Measurements from ENCODE around the gene JAGN1. TPM values are rescaled to one million over a fixed set of nuclear protein-coding genes. Genes with fewer than 3 reads are reported as not detected.
"Not testable (repeated sequence)": the region's sequence is repeated elsewhere in the genome, so short reads cannot be mapped to it uniquely, and the experiment has no call there.

The JAGN1 gene
- total and polyA plus RNA-seq, 9 of the 15 experiments (the other 6 are each of a cell fraction or from before 2014, with no cell fraction given) = 31.6 to 77.8 (median 40.3) TPM

- no peak for TF ChIP-seq CTCFL (IDR thresholded peaks at IDR 0.05; ENCODE audit: borderline replicate concordance, insufficient read depth, low read depth, low read length, poor library complexity, severe bottlenecking)
- no peak for TF ChIP-seq IFI16 (CRISPR knock-in tag; IDR thresholded peaks at IDR 0.05)
- TF ChIP-seq, protein P1, sequence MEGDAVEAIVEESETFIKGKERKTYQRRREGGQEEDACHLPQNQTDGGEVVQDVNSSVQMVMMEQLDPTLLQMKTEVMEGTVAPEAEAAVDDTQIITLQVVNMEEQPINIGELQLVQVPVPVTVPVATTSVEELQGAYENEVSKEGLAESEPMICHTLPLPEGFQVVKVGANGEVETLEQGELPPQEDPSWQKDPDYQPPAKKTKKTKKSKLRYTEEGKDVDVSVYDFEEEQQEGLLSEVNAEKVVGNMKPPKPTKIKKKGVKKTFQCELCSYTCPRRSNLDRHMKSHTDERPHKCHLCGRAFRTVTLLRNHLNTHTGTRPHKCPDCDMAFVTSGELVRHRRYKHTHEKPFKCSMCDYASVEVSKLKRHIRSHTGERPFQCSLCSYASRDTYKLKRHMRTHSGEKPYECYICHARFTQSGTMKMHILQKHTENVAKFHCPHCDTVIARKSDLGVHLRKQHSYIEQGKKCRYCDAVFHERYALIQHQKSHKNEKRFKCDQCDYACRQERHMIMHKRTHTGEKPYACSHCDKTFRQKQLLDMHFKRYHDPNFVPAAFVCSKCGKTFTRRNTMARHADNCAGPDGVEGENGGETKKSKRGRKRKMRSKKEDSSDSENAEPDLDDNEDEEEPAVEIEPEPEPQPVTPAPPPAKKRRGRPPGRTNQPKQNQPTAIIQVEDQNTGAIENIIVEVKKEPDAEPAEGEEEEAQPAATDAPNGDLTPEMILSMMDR (IDR thresholded peaks at IDR 0.05 in 2 of 3, conservative IDR thresholded peaks at IDR 0.05 in 1 of 3; ENCODE audit: insufficient read depth in 2 of 3, low read depth in 1 of 3, low read length in 3 of 3) = peak; percentile 24 to 56 (median 46); a peak in 3 of 6 replicates
Measured at GRCh38 chr3:9852528-9852927, 37.9 kb upstream of the JAGN1 start (continued).

DNA sequence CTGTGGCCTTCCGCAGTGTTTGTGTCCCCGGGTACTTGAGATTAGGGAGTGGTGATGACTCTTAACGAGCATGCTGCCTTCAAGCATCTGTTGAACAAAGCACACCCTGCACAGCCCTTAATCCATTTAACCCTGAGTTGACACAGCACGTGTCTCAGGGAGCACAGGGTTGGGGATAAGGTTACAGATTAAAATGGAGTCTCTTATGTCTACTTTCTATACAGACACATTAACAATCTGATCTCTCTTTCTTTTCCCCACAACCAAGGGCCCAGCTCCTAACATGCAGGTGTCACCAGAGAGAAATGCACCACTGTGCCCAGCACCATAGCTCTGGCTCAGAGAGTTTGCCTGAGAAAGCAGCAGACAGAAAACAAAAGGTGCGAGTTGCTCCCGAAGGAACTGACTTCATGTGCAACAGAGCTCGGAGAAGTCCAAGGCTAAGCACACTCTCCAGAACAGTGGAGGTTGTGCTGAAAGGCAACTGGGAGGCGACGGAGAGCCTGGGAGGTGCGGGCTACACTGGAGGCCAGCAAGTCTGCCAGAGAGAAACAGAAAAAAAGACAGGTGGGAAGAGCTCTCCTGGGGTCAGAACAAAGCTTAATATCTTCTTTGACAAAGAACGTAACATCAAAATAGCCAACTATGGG lies 36.0 kb upstream of the JAGN1 start:
- ATAC-seq = peak; percentile 55
- DNase-seq (ENCODE audit: extremely low read depth in 1 of 4, low spot score in 3 of 4); BruUV-seq (replicated peaks); H3K27me3 ChIP-seq (ENCODE audit: control insufficient read depth in 2 of 2, insufficient read depth in 2 of 2, low read length in 2 of 2); intact Hi-C loops (cut with micrococcal nuclease); H3K36me3 ChIP-seq (ENCODE audit: control insufficient read depth, insufficient read depth, low read length); H3K27ac ChIP-seq (ENCODE audit: extremely low read depth, low read depth, low read length); H4K20me1 ChIP-seq (replicated peaks; ENCODE audit: control insufficient read depth, insufficient read depth, low read length); in situ Hi-C loops (cut with MboI); FAIRE-seq; H3K4me1 ChIP-seq (replicated peaks in 1 of 2; ENCODE audit: control insufficient read depth in 2 of 2, insufficient read depth in 2 of 2, low read length in 2 of 2); H3K4me2 ChIP-seq (ENCODE audit: insufficient read depth, low read length); H3K79me2 ChIP-seq (ENCODE audit: control insufficient read depth, insufficient read depth, low read length); H3K4me3 ChIP-seq; H3K9me3 ChIP-seq (replicated peaks; ENCODE audit: control insufficient read depth, insufficient read depth, low read depth, low read length); H3K9me1 ChIP-seq (ENCODE audit: control insufficient read depth, insufficient read depth, low read length); TF ChIP-seq NR4A1 (CRISPR knock-in tag; IDR thresholded peaks at IDR 0.05): not testable (repeated sequence)
- Histone ChIP-seq H2AFZ (ENCODE audit: low read depth, low read length) (peak overlapping the region; percentile 55; the same call in 1 of the 2 replicates), H3K9ac (ENCODE audit: insufficient read depth in 1 of 2, low read depth in 2 of 2, low read length in 2 of 2) (0 out of 4 replicates have a peak overlapping the region, but pooled peaks of 1 of the 2 experiments have one; percentile 63)
- ChIA-PET POLR2A (interaction anchor here (0.6 to 2.4 kb wide), 4 partner anchors 10 to 129 kb away, joined by 3 to 5 read pairs (median 4); partner anchors contain the start of genes ARPC4 and TADA3), CTCF (ENCODE audit: low intra/inter-chr PET ratio) (interaction anchor here (0.6 kb wide), 1 partner anchor 474 kb away, joined by 3 read pairs; no protein-coding TSS in a partner anchor)
- WGBS (ENCODE audit: insufficient coverage, low coverage, missing lambda C conversion rate) = 55% methylated on average over 11 of the region's 11 CpGs
- TF ChIP-seq, protein P2, sequence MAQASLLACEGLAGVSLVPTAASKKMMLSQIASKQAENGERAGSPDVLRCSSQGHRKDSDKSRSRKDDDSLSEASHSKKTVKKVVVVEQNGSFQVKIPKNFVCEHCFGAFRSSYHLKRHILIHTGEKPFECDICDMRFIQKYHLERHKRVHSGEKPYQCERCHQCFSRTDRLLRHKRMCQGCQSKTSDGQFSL (CRISPR knock-in tag; IDR thresholded peaks at IDR 0.05) = not testable (repeated sequence)
- TF ChIP-seq, protein P2 (tag; IDR thresholded peaks at IDR 0.05) = 0 out of 4 replicates have a peak, but pooled peaks of 1 of the 2 experiments have one; percentile 37
- TF ChIP-seq, protein P3, sequence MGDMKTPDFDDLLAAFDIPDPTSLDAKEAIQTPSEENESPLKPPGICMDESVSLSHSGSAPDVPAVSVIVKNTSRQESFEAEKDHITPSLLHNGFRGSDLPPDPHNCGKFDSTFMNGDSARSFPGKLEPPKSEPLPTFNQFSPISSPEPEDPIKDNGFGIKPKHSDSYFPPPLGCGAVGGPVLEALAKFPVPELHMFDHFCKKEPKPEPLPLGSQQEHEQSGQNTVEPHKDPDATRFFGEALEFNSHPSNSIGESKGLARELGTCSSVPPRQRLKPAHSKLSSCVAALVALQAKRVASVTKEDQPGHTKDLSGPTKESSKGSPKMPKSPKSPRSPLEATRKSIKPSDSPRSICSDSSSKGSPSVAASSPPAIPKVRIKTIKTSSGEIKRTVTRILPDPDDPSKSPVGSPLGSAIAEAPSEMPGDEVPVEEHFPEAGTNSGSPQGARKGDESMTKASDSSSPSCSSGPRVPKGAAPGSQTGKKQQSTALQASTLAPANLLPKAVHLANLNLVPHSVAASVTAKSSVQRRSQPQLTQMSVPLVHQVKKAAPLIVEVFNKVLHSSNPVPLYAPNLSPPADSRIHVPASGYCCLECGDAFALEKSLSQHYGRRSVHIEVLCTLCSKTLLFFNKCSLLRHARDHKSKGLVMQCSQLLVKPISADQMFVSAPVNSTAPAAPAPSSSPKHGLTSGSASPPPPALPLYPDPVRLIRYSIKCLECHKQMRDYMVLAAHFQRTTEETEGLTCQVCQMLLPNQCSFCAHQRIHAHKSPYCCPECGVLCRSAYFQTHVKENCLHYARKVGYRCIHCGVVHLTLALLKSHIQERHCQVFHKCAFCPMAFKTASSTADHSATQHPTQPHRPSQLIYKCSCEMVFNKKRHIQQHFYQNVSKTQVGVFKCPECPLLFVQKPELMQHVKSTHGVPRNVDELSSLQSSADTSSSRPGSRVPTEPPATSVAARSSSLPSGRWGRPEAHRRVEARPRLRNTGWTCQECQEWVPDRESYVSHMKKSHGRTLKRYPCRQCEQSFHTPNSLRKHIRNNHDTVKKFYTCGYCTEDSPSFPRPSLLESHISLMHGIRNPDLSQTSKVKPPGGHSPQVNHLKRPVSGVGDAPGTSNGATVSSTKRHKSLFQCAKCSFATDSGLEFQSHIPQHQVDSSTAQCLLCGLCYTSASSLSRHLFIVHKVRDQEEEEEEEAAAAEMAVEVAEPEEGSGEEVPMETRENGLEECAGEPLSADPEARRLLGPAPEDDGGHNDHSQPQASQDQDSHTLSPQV (IDR thresholded peaks at IDR 0.05) = peak; percentile 55; the same call in 1 of the 2 replicates
- TF ChIP-seq NR4A1 (tag; IDR thresholded peaks at IDR 0.05) = 0 out of 2 replicates have a peak, but pooled peaks have one; percentile 41
- 0 out of 2 replicates have a peak, but pooled peaks have one; percentile 18 for TF ChIP-seq L3MBTL2 (IDR thresholded peaks at IDR 0.05)

Measured in K562 (cell line).